ENCODE data around the gene WWP2.
"Not testable (repeated sequence)": the region's sequence is repeated elsewhere in the genome, so short reads cannot be mapped to it uniquely, and the experiment has no call there.

Gene WWP2

GRCh38 chr16:69747115-69747514 is 15.0 kb upstream of the WWP2 start:
- Histone ChIP-seq H3K4me1 (ENCODE audit: control insufficient read depth, insufficient read depth, low read length) (no peaks in the 10 kb centered on the region), H3K27me3 (ENCODE audit: control insufficient read depth, insufficient read depth, low read length) (no peaks in the 10 kb centered on the region)

GRCh38 chr16:69748694-69749345 is 13.3 kb upstream of the WWP2 start:
- Histone ChIP-seq H3K9me3 (ENCODE audit: control insufficient read depth, insufficient read depth, low read length) (no peaks in the 10 kb centered on the region), H3K4me3 (ENCODE audit: low read depth, low read length) (no peak overlapping the region), H3K36me3 (ENCODE audit: control insufficient read depth, insufficient read depth, low read length) (peaks cover 85% of the 10 kb centered on the region), H3K27ac (ENCODE audit: low read depth, low read length) (no peak overlapping the region), H3K4me1 (ENCODE audit: control insufficient read depth, insufficient read depth, low read length) (no peaks in the 10 kb centered on the region), H3K9ac (ENCODE audit: low read depth, low read length) (no peak overlapping the region), H3K27me3 (ENCODE audit: control insufficient read depth, insufficient read depth, low read length) (no peaks in the 10 kb centered on the region)

More at GRCh38 chr16:69747115-69747514, 15.0 kb upstream of the WWP2 start:
- Histone ChIP-seq H3K9ac (ENCODE audit: low read depth, low read length) (no peak overlapping the region), H3K27ac (ENCODE audit: low read depth, low read length) (no peak overlapping the region), H3K4me3 (ENCODE audit: low read depth, low read length) (no peak overlapping the region), H3K9me3 (ENCODE audit: control insufficient read depth, insufficient read depth, low read length) (no peaks in the 10 kb centered on the region), H3K36me3 (ENCODE audit: control insufficient read depth, insufficient read depth, low read length) (peaks cover 97% of the 10 kb centered on the region)

- H3K4me1 ChIP-seq (ENCODE audit: control insufficient read depth, insufficient read depth, low read length), result no peaks in the 10 kb centered on the region
- peak overlapping the region; percentile 95 for H3K4me3 ChIP-seq (ENCODE audit: low read depth, low read length)
- peak overlapping the region; percentile 79 for H3K27ac ChIP-seq (ENCODE audit: low read depth, low read length)
- no peaks in the 10 kb centered on the region for H3K9me3 ChIP-seq (ENCODE audit: control insufficient read depth, insufficient read depth, low read length)
- peaks cover 33% of the 10 kb centered on the region for H3K36me3 ChIP-seq (ENCODE audit: control insufficient read depth, insufficient read depth, low read length)
- peak overlapping the region; percentile 96 for H3K9ac ChIP-seq (ENCODE audit: low read depth, low read length)
- H3K27me3 ChIP-seq (ENCODE audit: control insufficient read depth, insufficient read depth, low read length), result no peaks in the 10 kb centered on the region
Observed at GRCh38 chr16:69754143-69754468, 8.0 kb upstream of the WWP2 start.

DNA sequence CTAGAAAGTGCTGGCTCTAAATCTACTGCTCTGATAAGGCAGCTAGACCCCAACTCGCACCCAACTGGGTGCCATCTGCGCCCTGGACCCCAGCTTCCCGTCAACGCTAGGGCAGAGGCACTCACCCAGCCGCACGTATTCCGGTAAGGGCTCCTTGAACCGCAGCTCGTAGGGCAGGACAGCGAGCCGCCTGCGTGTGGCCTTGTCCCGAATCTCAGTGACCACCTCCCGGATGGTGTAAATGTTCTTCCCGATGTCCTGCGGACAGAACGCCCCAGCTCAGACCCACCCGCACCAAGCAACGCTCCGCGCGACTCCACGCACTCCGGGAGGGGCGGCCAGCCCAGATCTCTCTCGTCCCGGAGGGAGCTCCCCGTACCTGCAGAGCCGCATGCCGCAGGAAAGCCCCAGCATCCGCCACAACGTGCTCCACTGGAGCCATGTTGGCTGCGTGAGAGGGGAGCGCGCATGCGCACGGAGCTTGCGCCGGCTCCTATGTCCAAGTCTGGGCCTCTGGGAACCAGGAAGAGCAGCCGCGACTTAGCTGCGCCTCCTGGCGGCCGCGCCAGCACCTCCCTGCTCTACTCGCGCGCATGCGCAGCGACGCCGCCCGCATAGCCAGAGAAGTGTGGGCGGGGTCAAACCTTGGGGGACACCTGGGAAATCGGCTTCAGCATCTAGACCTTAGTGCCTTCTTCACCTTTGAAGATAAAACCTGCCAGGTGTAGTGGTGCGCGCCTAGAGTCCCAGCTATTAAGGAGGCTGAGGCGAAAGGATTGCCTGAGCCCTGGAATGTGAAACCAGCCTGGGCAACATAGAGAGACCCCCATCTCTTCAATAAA is 7.4 kb upstream of the WWP2 start, which contains the start of gene NOB1:
Gene NOB1, minus strand, starts transcription at position 458 of the 842 bp plus-strand sequence. Its CDS starts 16 bp downstream, at position 442.
- Histone ChIP-seq H3K27me3 (ENCODE audit: control insufficient read depth, insufficient read depth, low read length) (no peaks in the 10 kb centered on the region), H3K27ac (ENCODE audit: low read depth, low read length) (peak within 1 kb of the TSS; percentile 79), H3K4me1 (ENCODE audit: control insufficient read depth, insufficient read depth, low read length) (no peaks in the 10 kb centered on the region), H3K9ac (ENCODE audit: low read depth, low read length) (peak within 1 kb of the TSS; percentile 96), H3K4me3 (ENCODE audit: low read depth, low read length) (peak within 1 kb of the TSS; percentile 95), H3K9me3 (ENCODE audit: control insufficient read depth, insufficient read depth, low read length) (no peaks in the 10 kb centered on the region), H3K36me3 (ENCODE audit: control insufficient read depth, insufficient read depth, low read length) (peaks cover 28% of the 10 kb centered on the region)

DNA sequence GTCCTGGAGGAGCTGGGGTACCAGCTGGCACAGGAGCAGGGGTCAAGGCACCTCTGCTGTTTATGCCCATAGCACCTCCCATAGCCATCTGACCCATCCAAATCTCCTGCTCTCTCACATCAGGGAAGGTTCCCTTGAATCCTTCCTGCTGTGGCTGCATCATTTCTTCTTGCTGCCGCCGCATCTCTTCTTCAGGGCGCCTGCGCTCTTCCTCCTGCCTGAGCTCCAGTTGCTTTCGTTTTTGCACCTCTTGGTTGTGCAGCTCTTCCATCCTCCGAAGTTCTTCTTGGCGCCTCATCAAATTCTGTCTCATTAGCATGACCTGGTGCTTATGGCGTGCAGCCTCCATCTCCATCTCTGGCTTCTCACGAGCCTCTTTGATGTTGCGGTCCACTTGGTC is 5.4 kb upstream of the WWP2 start:
- Histone ChIP-seq H3K4me3 (ENCODE audit: low read depth, low read length) (no peak overlapping the region), H3K9ac (ENCODE audit: low read depth, low read length) (no peak overlapping the region), H3K36me3 (ENCODE audit: control insufficient read depth, insufficient read depth, low read length) (peaks cover 9% of the 10 kb centered on the region), H3K27me3 (ENCODE audit: control insufficient read depth, insufficient read depth, low read length) (no peaks in the 10 kb centered on the region), H3K9me3 (ENCODE audit: control insufficient read depth, insufficient read depth, low read length) (no peaks in the 10 kb centered on the region), H3K4me1 (ENCODE audit: control insufficient read depth, insufficient read depth, low read length) (no peaks in the 10 kb centered on the region; the same call in 1 of the 2 replicates), H3K27ac (ENCODE audit: low read depth, low read length) (no peak overlapping the region)

GRCh38 chr16:69757375-69757774 is 4.8 kb upstream of the WWP2 start:
- H3K36me3 ChIP-seq (ENCODE audit: control insufficient read depth, insufficient read depth, low read length); H3K4me3 ChIP-seq (ENCODE audit: low read depth, low read length); H3K4me1 ChIP-seq (ENCODE audit: control insufficient read depth, insufficient read depth, low read length): not testable (repeated sequence)

GRCh38 chr16:69762814-69763598 is 874 bp downstream of the WWP2 start:
- Histone ChIP-seq H3K4me3 (ENCODE audit: low read depth, low read length) (peak overlapping the region; percentile 99), H3K4me1 (ENCODE audit: control insufficient read depth, insufficient read depth, low read length) (peaks cover 5% of the 10 kb centered on the region; the same call in 1 of the 2 replicates), H3K27ac (ENCODE audit: low read depth, low read length) (peak overlapping the region; percentile 92), H3K36me3 (ENCODE audit: control insufficient read depth, insufficient read depth, low read length) (no peaks in the 10 kb centered on the region), H3K9me3 (ENCODE audit: control insufficient read depth, insufficient read depth, low read length) (no peaks in the 10 kb centered on the region), H3K9ac (ENCODE audit: low read depth, low read length) (peak overlapping the region; percentile 91), H3K27me3 (ENCODE audit: control insufficient read depth, insufficient read depth, low read length) (no peaks in the 10 kb centered on the region)

More at GRCh38 chr16:69757375-69757774, 4.8 kb upstream of the WWP2 start:
- H3K9me3 ChIP-seq (ENCODE audit: control insufficient read depth, insufficient read depth, low read length); H3K27me3 ChIP-seq (ENCODE audit: control insufficient read depth, insufficient read depth, low read length); H3K9ac ChIP-seq (ENCODE audit: low read depth, low read length); H3K27ac ChIP-seq (ENCODE audit: low read depth, low read length): not testable (repeated sequence)

DNA sequence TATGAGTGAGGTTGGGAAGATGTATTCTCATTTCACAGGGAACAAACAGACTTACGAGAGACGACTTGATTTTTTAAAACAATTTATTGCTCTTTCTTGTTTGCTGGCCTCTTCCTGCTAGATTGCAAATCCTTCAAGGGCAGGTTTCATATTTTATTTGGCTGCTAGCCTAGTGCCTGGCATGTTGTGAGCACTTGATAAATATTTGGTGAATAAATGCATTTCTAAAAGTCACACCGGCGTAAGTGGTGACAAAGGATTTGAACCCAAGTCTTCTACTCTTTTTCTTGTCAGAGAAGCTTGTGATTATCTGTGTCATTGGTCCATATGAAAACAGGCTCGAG is 1.4 kb downstream of the WWP2 start:
- H3K9me3 ChIP-seq (ENCODE audit: control insufficient read depth, insufficient read depth, low read length), result no peaks in the 10 kb centered on the region
- no peaks in the 10 kb centered on the region for H3K27me3 ChIP-seq (ENCODE audit: control insufficient read depth, insufficient read depth, low read length)
- peak overlapping the region; percentile 99; the same call in 1 of the 2 replicates for H3K4me3 ChIP-seq (ENCODE audit: low read depth, low read length)
- peaks cover 5% of the 10 kb centered on the region; the same call in 1 of the 2 replicates for H3K4me1 ChIP-seq (ENCODE audit: control insufficient read depth, insufficient read depth, low read length)
- H3K27ac ChIP-seq (ENCODE audit: low read depth, low read length), result no peak overlapping the region
- H3K9ac ChIP-seq (ENCODE audit: low read depth, low read length), result no peak overlapping the region
- no peaks in the 10 kb centered on the region for H3K36me3 ChIP-seq (ENCODE audit: control insufficient read depth, insufficient read depth, low read length)

- H3K9ac ChIP-seq (ENCODE audit: low read depth, low read length), result no peak overlapping the region
- H3K27ac ChIP-seq (ENCODE audit: low read depth, low read length), result no peak overlapping the region
- H3K36me3 ChIP-seq (ENCODE audit: control insufficient read depth, insufficient read depth, low read length), result no peaks in the 10 kb centered on the region
- H3K4me3 ChIP-seq (ENCODE audit: low read depth, low read length), result no peak overlapping the region
- peaks cover 5% of the 10 kb centered on the region; the same call in 1 of the 2 replicates for H3K4me1 ChIP-seq (ENCODE audit: control insufficient read depth, insufficient read depth, low read length)
- no peaks in the 10 kb centered on the region for H3K9me3 ChIP-seq (ENCODE audit: control insufficient read depth, insufficient read depth, low read length)
- no peaks in the 10 kb centered on the region for H3K27me3 ChIP-seq (ENCODE audit: control insufficient read depth, insufficient read depth, low read length)
Observed at GRCh38 chr16:69767459-69768229, 5.5 kb downstream of the WWP2 start.

GRCh38 chr16:69768666-69769065 is 6.5 kb downstream of the WWP2 start:
- H3K9me3 ChIP-seq (ENCODE audit: control insufficient read depth, insufficient read depth, low read length), result no peaks in the 10 kb centered on the region
- H3K27me3 ChIP-seq (ENCODE audit: control insufficient read depth, insufficient read depth, low read length), result no peaks in the 10 kb centered on the region
- H3K4me3 ChIP-seq (ENCODE audit: low read depth, low read length), result no peak overlapping the region
- no peak overlapping the region for H3K27ac ChIP-seq (ENCODE audit: low read depth, low read length)
- no peaks in the 10 kb centered on the region for H3K4me1 ChIP-seq (ENCODE audit: control insufficient read depth, insufficient read depth, low read length)
- H3K36me3 ChIP-seq (ENCODE audit: control insufficient read depth, insufficient read depth, low read length), result no peaks in the 10 kb centered on the region
- no peak overlapping the region for H3K9ac ChIP-seq (ENCODE audit: low read depth, low read length)
